H7 (cell line): ENCODE measurements around the gene KIF15. TPM values are rescaled to one million over a fixed set of nuclear protein-coding genes. Genes with fewer than 3 reads are reported as not detected.

Source experiments
- total RNA-seq: library from RNA; depleted of rRNA; stranded (reverse); fragments of >200 nt; shearing (Covaris generic); gene quantifications from 2 replicates; pipeline ENCODE4 v1.2.3, GENCODE V29; 2014; rRNA removed

Gene KIF15
- total RNA-seq, 1 experiment from 2014 or later = 19.3 TPM

Other genes starting within 250 kb of the KIF15 start
- gene ZKSCAN7, start 206.6 kb upstream of the KIF15 start, total RNA-seq = 6.5 and 13.0 TPM in 2 replicates
- 2.6 and 4.2 TPM in 2 replicates for gene ZNF660, start 176.8 kb upstream of the KIF15 start, total RNA-seq
- gene ZNF197, start 136.8 kb upstream of the KIF15 start, total RNA-seq = 10.3 and 10.5 TPM in 2 replicates
- gene ZNF35, start 113.1 kb upstream of the KIF15 start, total RNA-seq = 13.7 and 15.5 TPM in 2 replicates
- 0.55 and 0.62 TPM in 2 replicates for gene ZNF502, start 49.1 kb upstream of the KIF15 start, total RNA-seq
- 0.04 and 0.17 TPM in 2 replicates for gene ZNF501, start 32.2 kb upstream of the KIF15 start, total RNA-seq
- 30.8 and 37.8 TPM in 2 replicates for gene KIAA1143, start 175 bp upstream of the KIF15 start, total RNA-seq
- gene TMEM42, start 100.1 kb downstream of the KIF15 start, total RNA-seq = 16.0 and 20.4 TPM in 2 replicates
- 0.11 TPM in 1 of 2 replicates, not detected in the other for gene TGM4, start 112.8 kb downstream of the KIF15 start, total RNA-seq
- 55.6 and 58.2 TPM in 2 replicates for gene ZDHHC3, start 214.4 kb downstream of the KIF15 start, total RNA-seq
- gene EXOSC7, start 214.4 kb downstream of the KIF15 start, total RNA-seq = 83.4 and 96.3 TPM in 2 replicates